Osteocyte (in vitro differentiated cells): ENCODE measurements around the gene AFF3. TPM values are rescaled to one million over a fixed set of nuclear protein-coding genes. Genes with fewer than 3 reads are reported as not detected.

Experiments
- DNase-seq: peaks from one replicate; pipeline ENCODE4 v3.0.0; 2021; ENCODE audit warnings: mixed read lengths; ENCODE audit not compliant: unreplicated experiment; ENCODE audit errors: extremely low spot score
- H3K27ac Mint-ChIP-seq: one replicate; pipeline ENCODE4 v1.8.0; 2021; ENCODE audit warnings: mild to moderate bottlenecking, mixed read lengths; ENCODE audit not compliant: unreplicated experiment
- H3K27me3 Mint-ChIP-seq: one replicate; pipeline ENCODE4 v1.8.0; 2021; ENCODE audit warnings: mixed read lengths; ENCODE audit not compliant: unreplicated experiment
- H3K36me3 Mint-ChIP-seq: one replicate; pipeline ENCODE4 v1.8.0; 2021; ENCODE audit warnings: mixed read lengths; ENCODE audit not compliant: unreplicated experiment
- H3K4me1 Mint-ChIP-seq: one replicate; pipeline ENCODE4 v1.8.0; 2021; ENCODE audit warnings: mixed read lengths; ENCODE audit not compliant: unreplicated experiment
- H3K4me3 Mint-ChIP-seq: one replicate; pipeline ENCODE4 v1.8.0; 2021; ENCODE audit warnings: mild to moderate bottlenecking, moderate library complexity, mixed read lengths; ENCODE audit not compliant: unreplicated experiment
- H3K9me3 Mint-ChIP-seq: one replicate; pipeline ENCODE4 v1.8.0; 2021; ENCODE audit warnings: mixed read lengths; ENCODE audit not compliant: unreplicated experiment
- total RNA-seq: library from RNA; stranded (reverse); gene quantifications from 2 replicates; pipeline ENCODE4 v1.2.1, GENCODE V29; 2021
- TF ChIP-seq, protein P1 (sequence below): fragments of 200-600 bp; sonication (generic); IDR thresholded peaks from 2 replicates; pipeline ENCODE4 v1.5.0; 2021; ENCODE audit warnings: antibody characterized with exemption, mild to moderate bottlenecking, moderate library complexity

AFF3 gene
- total RNA-seq, 1 donor from 2014 or later: 248 TPM

DNA sequence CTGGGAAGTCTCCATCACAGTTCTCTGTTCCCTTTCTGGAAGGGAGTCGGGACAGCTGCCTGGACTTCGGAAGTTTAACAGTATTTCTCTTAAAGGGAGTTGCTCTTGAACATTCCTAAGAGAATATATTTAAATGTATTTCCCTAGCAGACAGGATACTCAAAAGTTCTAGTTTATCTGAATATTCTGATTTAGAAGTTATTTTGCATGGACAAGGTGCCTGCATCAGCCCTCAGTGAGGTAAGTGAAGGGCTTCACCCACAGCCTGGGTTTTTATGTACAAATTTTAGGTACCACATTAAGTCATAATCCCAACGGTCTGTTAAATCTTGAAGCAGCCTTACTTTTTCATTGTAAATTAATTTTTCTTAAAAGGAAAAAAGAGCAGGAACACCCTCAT is 587.5 kb downstream of the AFF3 start:
- TF ChIP-seq, protein P1, sequence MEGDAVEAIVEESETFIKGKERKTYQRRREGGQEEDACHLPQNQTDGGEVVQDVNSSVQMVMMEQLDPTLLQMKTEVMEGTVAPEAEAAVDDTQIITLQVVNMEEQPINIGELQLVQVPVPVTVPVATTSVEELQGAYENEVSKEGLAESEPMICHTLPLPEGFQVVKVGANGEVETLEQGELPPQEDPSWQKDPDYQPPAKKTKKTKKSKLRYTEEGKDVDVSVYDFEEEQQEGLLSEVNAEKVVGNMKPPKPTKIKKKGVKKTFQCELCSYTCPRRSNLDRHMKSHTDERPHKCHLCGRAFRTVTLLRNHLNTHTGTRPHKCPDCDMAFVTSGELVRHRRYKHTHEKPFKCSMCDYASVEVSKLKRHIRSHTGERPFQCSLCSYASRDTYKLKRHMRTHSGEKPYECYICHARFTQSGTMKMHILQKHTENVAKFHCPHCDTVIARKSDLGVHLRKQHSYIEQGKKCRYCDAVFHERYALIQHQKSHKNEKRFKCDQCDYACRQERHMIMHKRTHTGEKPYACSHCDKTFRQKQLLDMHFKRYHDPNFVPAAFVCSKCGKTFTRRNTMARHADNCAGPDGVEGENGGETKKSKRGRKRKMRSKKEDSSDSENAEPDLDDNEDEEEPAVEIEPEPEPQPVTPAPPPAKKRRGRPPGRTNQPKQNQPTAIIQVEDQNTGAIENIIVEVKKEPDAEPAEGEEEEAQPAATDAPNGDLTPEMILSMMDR: no peak
- no peak overlapping the region for H3K27ac Mint-ChIP-seq
- no peaks in the 10 kb centered on the region for H3K27me3 Mint-ChIP-seq
- no peaks in the 10 kb centered on the region for H3K9me3 Mint-ChIP-seq
- peaks cover 10% of the 10 kb centered on the region for H3K4me1 Mint-ChIP-seq
- no peak overlapping the region for H3K4me3 Mint-ChIP-seq
- no peak for DNase-seq
- H3K36me3 Mint-ChIP-seq: peaks cover 69% of the 10 kb centered on the region

DNA sequence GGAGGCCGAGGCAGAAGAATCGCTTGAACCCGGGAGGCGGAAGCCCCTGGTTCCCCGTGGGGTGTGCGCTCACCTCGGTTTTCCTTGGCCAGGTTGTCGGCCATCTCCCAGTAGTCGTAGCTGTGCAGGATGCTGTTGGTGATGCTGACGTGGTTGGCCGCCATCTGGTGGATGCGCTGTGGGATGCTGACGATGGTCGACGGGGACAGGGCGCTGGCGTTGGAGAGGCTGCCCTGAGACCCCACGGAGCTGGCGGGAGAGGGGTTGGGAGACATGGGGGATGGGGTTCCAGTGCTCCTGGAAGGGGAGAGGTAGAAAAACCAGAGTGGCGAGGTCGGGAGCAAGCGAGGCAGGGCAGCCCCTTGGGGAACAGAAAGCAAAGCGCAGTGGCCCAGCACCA is 588.2 kb downstream of the AFF3 start:
- Mint-ChIP-seq H3K27me3 (no peaks in the 10 kb centered on the region), H3K9me3 (no peaks in the 10 kb centered on the region), H3K4me1 (peaks cover 7% of the 10 kb centered on the region), H3K4me3 (no peak overlapping the region), H3K36me3 (peaks cover 70% of the 10 kb centered on the region), H3K27ac (no peak overlapping the region)
- DNase-seq: no peak
- TF ChIP-seq, protein P1: no peak

DNA sequence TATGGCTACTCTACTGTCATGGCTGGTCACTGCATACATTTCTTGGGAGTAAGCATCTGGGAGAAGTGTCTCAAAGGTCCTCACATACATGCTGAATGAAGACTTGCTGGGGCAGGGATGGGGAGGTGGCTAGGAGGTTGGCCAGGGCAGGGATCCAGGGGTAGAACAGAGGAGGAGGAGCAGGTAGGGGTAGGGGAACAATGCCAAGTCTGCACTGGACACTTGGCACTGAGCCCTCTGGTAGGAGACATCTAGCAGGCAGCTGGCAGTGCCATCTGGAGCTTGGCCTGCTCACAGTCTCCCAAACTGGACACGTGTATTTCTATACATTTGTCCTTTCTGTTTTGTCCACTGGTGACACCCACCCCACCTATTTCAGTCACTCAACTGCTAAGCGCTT is 589.9 kb downstream of the AFF3 start:
- no peak overlapping the region for H3K4me3 Mint-ChIP-seq
- no peaks in the 10 kb centered on the region for H3K9me3 Mint-ChIP-seq
- H3K27ac Mint-ChIP-seq: peak overlapping the region; percentile 3
- TF ChIP-seq, protein P1: no peak
- H3K4me1 Mint-ChIP-seq: no peaks in the 10 kb centered on the region
- H3K27me3 Mint-ChIP-seq: no peaks in the 10 kb centered on the region
- peaks cover 71% of the 10 kb centered on the region for H3K36me3 Mint-ChIP-seq
- DNase-seq: no peak

DNA sequence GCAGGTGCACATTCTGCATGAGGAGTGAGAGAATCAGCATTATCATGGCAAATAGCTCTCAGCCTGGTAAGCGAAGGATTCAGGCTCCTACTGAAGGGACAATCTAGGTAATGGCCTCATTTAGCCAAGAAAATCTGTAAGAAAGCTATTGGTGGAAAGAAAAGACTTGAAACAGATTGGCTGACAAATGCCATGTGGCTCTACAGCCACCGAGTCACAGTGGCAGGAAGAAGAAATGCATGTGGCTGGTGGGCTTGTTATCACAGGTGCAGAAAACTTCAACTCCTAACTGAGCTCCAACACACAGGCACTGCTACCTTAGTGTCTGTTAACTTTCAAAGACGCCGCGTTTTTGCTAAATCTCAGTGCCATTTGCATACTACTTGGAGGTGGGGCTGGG is 592.0 kb downstream of the AFF3 start:
- no peaks in the 10 kb centered on the region for H3K9me3 Mint-ChIP-seq
- TF ChIP-seq, protein P1: no peak
- no peaks in the 10 kb centered on the region for H3K27me3 Mint-ChIP-seq
- H3K4me3 Mint-ChIP-seq: no peak overlapping the region
- DNase-seq: no peak
- H3K36me3 Mint-ChIP-seq: peaks cover 76% of the 10 kb centered on the region
- peaks cover 10% of the 10 kb centered on the region for H3K4me1 Mint-ChIP-seq
- H3K27ac Mint-ChIP-seq: no peak overlapping the region

DNA sequence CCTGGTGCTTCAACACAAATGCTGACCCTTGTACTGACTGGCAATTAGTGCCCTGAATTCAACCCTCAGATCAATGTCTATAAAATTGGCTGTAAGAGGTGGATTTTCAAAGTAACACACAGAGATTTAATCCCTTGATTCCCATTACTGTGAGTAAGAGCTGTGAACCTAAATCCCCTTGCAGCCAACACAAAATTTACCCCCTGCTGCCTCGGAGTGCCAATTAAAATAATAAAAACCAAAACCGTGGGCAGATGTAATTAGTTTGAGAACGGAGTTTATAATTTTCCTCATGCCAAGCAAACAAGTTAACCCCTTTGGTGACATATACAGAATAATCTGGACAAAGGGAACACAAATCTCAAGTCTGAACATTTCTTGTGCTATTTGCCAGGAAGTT is 596.8 kb downstream of the AFF3 start:
- H3K27ac Mint-ChIP-seq: peak overlapping the region; percentile 78
- DNase-seq: no peak
- H3K4me3 Mint-ChIP-seq: no peak overlapping the region

More for the DNA sequence above, 596.8 kb downstream of the AFF3 start:
- Mint-ChIP-seq H3K4me1 (peaks cover 36% of the 10 kb centered on the region), H3K9me3 (no peaks in the 10 kb centered on the region), H3K36me3 (peaks cover 70% of the 10 kb centered on the region), H3K27me3 (no peaks in the 10 kb centered on the region)
- TF ChIP-seq, protein P1: no peak
